CMK (cell line): ENCODE results near the gene SCUBE2.
A peak's percentile ranks its signal among the peaks of the same experiment; 100 is the strongest.
"Not testable (repeated sequence)": the region's sequence is repeated elsewhere in the genome, so short reads cannot be mapped to it uniquely, and the experiment has no call there.

ENCODE experiments used
- DNase-seq: peaks from one replicate; pipeline ENCODE4 v3.0.0-alpha.2; 2010; ENCODE audit warnings: low read depth

Gene SCUBE2

GRCh38 chr11:9004183-9004926, 87.0 kb downstream of the SCUBE2 start:
- DNase-seq, result no peak

GRCh38 chr11:9003573-9004182, 87.7 kb downstream of the SCUBE2 start, which contains the start of gene NRIP3:
Gene NRIP3, minus strand, starts transcription at chr11:9004001. Its CDS starts 66 bp downstream, at chr11:9003935.
- DNase-seq, result peak; percentile 20

- no peak for DNase-seq
Measured at GRCh38 chr11:9002920-9003572, 88.4 kb downstream of the SCUBE2 start.

- no peak for DNase-seq
Measured at GRCh38 chr11:9001736-9002135, 89.7 kb downstream of the SCUBE2 start.

- DNase-seq, result no peak
Measured at GRCh38 chr11:8998017-8998416, 93.4 kb downstream of the SCUBE2 start.

GRCh38 chr11:8997451-8997850, 93.9 kb downstream of the SCUBE2 start:
- DNase-seq, result no peak

- no peak for DNase-seq
Measured at GRCh38 chr11:8989453-8989852, 101.9 kb downstream of the SCUBE2 start.

GRCh38 chr11:8988329-8989234, 102.8 kb downstream of the SCUBE2 start:
- DNase-seq, result no peak

GRCh38 chr11:8987446-8987845, 104.0 kb downstream of the SCUBE2 start:
- DNase-seq, result no peak

GRCh38 chr11:8986772-8987171, 104.6 kb downstream of the SCUBE2 start:
- DNase-seq, result not testable (repeated sequence)

- no peak for DNase-seq
Measured at GRCh38 chr11:8985462-8985861, 105.9 kb downstream of the SCUBE2 start.

- DNase-seq, result no peak
Measured at GRCh38 chr11:8983552-8983951, 107.8 kb downstream of the SCUBE2 start.

GRCh38 chr11:8980485-8980884, 110.9 kb downstream of the SCUBE2 start:
- DNase-seq, result no peak

- DNase-seq, result not testable (repeated sequence)
Measured at GRCh38 chr11:8979365-8979764, 112.0 kb downstream of the SCUBE2 start.

- no peak for DNase-seq
Measured at GRCh38 chr11:8973121-8973520, 118.3 kb downstream of the SCUBE2 start.

- no peak for DNase-seq
Measured at GRCh38 chr11:8971924-8972316, 119.5 kb downstream of the SCUBE2 start.

GRCh38 chr11:8971196-8971923, 120.0 kb downstream of the SCUBE2 start:
- DNase-seq, result no peak
